Astrocyte of the spinal cord (primary cell): ENCODE data around the gene NR1H4.

Experiments used
- DNase-seq: peaks from one replicate; pipeline ENCODE4 v3.0.0; 2011; ENCODE audit warnings: low read depth, low spot score
- H3K4me3 ChIP-seq: 2 replicates; pipeline ENCODE4 v1.5.1; 2011; ENCODE audit warnings: low read depth, mild to moderate bottlenecking, low read length, moderate library complexity
- CTCF ChIP-seq: IDR thresholded peaks from 2 replicates; pipeline ENCODE4 v1.5.1; 2012; ENCODE audit warnings: low read depth, mild to moderate bottlenecking, low read length, inconsistent platforms
- in situ Hi-C: cut with HindIII; loops from 2 replicates; pipeline ENCODE4 v1.10.0; 2017; ENCODE audit warnings: low sequenced_read_pairs

Gene NR1H4

GRCh38 chr12:100448656-100449055, 25.0 kb upstream of the NR1H4 start:
- DNase-seq = no peak

GRCh38 chr12:100450735-100451134, 22.9 kb upstream of the NR1H4 start:
- H3K4me3 ChIP-seq = no peak overlapping the region
- in situ Hi-C loops = no loop called here
- no peak for DNase-seq
- TF ChIP-seq CTCF = no peak

More at GRCh38 chr12:100448656-100449055, 25.0 kb upstream of the NR1H4 start:
- in situ Hi-C loops = no loop called here
- TF ChIP-seq CTCF = no peak
- no peak overlapping the region for H3K4me3 ChIP-seq

- no peak for DNase-seq
- TF ChIP-seq CTCF = no peak
- in situ Hi-C loops = no loop called here
- H3K4me3 ChIP-seq = no peak overlapping the region
Observed at GRCh38 chr12:100453951-100454350, 19.7 kb upstream of the NR1H4 start.

- in situ Hi-C loops = no loop called here
- H3K4me3 ChIP-seq = no peak overlapping the region
- no peak for TF ChIP-seq CTCF
- DNase-seq = no peak
Observed at GRCh38 chr12:100455896-100456295, 17.8 kb upstream of the NR1H4 start.

DNA sequence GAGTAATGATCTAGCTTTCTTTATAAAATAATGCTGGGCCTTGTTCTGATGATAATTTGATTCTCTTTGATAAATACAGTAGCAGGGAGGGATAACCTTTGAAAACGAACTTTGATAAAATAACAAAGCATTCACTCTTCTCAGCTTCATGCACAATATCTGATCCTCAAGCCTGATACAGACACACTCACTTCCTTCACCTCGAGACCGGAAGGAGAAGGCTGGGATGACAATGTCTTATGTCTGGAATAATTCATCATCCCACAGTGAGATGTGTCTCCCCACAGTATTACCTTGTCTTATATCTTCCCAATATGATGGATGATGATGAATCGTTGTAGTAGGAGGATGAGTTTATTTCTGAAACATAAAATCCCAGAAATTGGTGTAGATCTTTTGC, 15.5 kb upstream of the NR1H4 start:
- H3K4me3 ChIP-seq = no peak overlapping the region
- in situ Hi-C loops = no loop called here
- no peak for TF ChIP-seq CTCF
- DNase-seq = no peak

GRCh38 chr12:100460702-100461101, 13.0 kb upstream of the NR1H4 start:
- no peak for TF ChIP-seq CTCF
- no peak for DNase-seq
- no peak overlapping the region for H3K4me3 ChIP-seq
- in situ Hi-C loops = no loop called here

- TF ChIP-seq CTCF = no peak
- no peak overlapping the region for H3K4me3 ChIP-seq
- in situ Hi-C loops = no loop called here
- no peak for DNase-seq
Observed at GRCh38 chr12:100461330-100461973, 12.2 kb upstream of the NR1H4 start.
